Endometrium (tissue), 2 donors: ENCODE measurements around the gene SPAG6.

Source experiments
- FAIRE-seq: peaks from 2 replicates; lab custom pipeline; 2012; peaks lifted over from hg19 to GRCh38; lab: Jason Lieb, UNC
- donor health status: control.
- donor health status: control.

SPAG6 gene

DNA sequence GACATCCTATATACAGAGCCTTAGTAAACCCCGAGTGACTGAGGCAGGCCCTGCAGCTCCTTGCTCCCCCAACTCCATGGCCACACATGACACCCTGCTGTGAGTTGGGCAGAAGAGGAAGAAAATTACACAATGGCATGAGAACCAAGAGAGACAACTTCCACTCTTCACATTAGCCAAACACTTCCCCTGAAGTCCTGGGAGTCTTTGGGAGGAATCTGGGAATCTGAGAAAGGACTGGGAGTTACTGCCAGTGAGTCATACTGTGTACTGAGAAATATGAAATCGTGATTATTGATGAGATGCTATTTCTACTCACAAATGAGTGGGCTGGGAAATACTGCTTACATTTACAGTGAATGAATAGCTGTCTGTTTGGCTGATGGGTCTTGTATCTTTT is 116.6 kb downstream of the SPAG6 start:
- no peak for FAIRE-seq

DNA sequence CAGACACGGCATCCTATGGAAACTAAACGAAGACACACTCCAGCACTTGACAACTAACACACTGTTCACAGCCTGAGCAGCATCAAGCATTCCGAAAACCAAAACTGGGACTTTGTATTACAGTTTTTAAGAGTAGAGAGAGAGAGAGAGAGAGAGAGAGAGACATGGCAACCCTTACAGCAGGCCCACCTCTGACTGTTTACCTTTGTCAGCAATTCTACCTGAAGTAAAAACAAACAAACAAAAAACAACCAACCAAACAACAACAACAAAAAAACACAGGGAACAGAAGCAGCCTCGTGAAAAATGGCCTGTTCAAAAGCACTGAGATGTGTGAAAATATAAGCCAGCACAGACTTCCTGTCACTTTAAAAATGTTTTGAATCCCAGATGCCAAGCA is 118.0 kb downstream of the SPAG6 start:
- no peak for FAIRE-seq

DNA sequence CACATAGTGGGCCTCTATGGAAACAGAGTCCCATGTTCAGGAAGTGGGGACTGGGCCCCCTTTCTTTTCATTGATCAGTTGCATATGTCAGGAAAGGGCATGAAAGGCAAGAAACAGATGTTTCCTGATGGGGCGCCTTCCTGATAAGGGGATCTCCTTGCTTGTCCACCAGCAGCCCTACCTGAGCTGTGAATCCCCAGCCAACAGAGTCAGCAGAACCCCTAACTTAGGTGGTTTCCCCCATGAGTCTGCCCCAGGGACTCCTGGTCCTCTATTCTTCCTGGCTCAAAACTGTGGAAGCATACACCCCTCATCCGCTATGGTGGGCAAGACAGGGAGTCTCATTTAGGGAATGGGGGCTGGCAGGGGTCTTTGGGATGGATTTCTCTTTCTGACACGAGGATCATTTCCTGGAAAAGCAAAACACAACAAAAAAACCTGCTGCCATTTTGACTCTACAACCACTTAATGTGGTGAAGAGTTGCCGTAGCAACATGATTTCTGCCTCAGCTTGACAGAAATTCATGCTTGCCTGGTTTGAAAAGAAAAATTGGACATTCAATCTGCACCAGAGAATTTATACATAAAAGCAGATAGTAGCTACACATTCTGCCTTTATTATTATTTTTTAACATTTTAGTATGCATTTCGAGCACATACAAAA is 119.8 kb downstream of the SPAG6 start:
- no peak for FAIRE-seq

DNA sequence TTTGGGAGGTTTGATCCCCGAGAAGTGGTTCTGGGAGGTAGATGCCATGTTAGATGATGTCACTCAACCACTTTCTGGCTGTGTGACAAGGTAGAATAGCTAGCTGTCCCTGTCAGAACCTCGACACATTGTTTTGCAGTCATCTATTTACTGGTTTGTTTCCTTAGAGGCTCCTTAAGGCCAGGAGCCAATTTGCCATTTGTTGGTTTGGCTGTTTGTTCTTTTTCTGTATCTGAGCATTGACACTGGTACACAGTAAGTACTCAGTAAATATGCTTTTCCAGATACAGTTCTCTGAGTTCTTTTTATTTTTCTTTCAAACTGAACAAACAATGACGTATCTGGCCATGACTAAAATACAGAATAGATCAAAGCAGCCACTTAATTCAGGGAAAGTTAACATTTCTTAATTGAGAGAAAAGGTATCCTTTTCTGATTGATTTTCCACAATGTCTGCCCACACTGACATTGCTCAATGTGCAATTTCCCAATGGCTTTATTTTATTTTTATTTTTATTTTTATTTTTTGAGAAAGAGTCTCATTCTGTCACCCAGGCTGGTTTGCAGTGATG is 121.6 kb downstream of the SPAG6 start:
- no peak for FAIRE-seq
